ENCODE data around the gene CLIC4. TPM values are rescaled to one million over a fixed set of nuclear protein-coding genes. Genes with fewer than 3 reads are reported as not detected.
"Not testable (repeated sequence)": the region's sequence is repeated elsewhere in the genome, so short reads cannot be mapped to it uniquely, and the experiment has no call there.

CLIC4 gene
- polyA plus RNA-seq, 3 donors = 184 to 211 (median 185) TPM

DNA sequence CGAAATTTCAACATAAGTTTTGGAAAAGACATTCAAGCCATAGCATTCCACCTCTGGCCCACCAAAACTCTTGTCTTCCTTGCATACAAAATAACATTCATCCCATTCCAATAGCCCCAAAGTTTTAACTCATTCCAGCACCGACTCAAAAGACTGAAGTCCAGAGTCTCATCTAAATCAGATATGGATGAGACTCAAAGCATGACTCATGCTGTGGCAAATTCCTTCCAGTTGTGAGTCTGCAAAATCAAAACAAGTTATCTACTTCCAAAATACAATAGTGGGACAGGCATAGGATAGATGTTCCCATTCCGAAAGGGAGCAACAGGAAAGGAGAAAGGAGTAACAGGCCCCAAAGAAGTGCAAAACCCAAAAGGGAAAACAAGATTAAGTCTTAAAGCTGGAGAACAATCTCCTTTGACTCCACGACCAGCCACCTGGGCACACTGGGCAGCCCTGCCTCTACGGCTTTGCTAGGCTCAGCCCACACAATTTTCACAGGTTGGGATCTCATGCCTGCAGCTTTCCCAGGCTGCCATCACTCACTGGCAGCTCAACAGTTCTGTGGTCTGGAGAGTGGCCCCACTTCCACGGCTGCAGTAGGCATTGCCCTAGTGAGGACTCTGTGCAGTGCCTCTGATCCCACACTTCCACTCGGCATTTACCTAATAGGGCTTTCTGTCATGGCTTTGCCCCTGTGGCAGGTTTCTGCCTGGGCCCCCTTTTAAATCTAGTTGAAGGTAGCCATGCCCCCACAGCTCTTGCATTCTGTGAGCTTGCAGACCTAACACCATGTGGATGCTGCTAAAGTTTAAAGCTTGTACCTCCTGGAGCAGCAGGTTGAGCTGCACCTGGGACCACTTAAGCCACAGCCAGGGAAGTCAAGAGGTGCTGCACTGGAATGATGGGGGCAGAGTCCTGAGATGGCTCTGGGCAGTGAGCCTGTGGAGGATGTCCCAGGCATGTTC lies 133.8 kb downstream of the CLIC4 start:
- DNase-seq (ENCODE audit: extremely low read depth in 1 of 11, low read depth in 9 of 11, low spot score in 4 of 11) = no peak

DNA sequence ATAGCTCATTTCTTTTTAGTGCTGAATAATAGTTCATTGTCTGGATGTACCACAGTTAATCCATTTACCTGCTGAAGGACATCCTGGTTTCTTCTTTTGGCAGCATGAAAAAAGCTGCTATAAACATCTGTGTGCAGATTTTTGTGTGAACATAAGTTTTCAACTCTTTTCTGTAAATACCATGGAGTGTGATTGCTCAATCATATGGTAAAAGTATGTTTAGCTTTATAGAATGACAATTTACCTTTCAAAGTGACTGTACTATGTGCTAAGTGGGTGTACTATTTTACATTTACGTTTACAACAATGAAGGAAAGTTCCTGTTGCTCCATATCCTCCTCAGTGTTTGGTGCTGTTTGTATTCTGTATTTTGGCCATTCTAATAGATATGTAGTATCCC lies 135.8 kb downstream of the CLIC4 start:
- no peak for DNase-seq (ENCODE audit: extremely low read depth in 1 of 11, low read depth in 9 of 11, low spot score in 4 of 11)

- no peak for DNase-seq (ENCODE audit: extremely low read depth in 1 of 11, low read depth in 9 of 11, low spot score in 4 of 11)
Measured at GRCh38 chr1:24884751-24885150, 139.5 kb downstream of the CLIC4 start.

GRCh38 chr1:24886241-24886640 lies 141.0 kb downstream of the CLIC4 start:
- DNase-seq (ENCODE audit: extremely low read depth in 1 of 11, low read depth in 9 of 11, low spot score in 4 of 11) = no peak

- no peak for DNase-seq (ENCODE audit: extremely low read depth in 1 of 11, low read depth in 9 of 11, low spot score in 4 of 11)
Measured at GRCh38 chr1:24888061-24888970, 143.1 kb downstream of the CLIC4 start.

GRCh38 chr1:24888971-24889676 lies 143.9 kb downstream of the CLIC4 start:
- DNase-seq (ENCODE audit: extremely low read depth in 1 of 11, low read depth in 9 of 11, low spot score in 4 of 11) = no peak

DNA sequence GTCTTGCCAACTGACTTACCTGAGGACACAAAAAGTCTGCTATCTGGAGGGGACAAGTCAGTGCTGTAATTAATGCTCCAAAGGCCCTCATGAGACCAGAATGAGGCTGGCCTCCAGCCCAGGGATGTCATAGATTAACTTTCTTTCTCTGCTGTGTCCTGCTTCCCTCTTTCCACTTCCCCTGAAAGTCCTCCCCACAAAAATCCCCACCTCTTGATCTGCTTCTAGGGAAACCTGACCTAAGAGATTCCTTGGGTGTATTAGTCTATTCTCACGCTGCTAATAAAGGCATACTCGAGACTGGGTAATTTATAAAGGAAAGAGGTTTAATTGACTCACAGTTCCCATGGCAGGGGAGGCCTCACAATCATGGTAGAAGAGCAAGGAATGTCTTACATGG lies 145.6 kb downstream of the CLIC4 start:
- no peak for DNase-seq (ENCODE audit: extremely low read depth in 1 of 11, low read depth in 9 of 11, low spot score in 4 of 11)

GRCh38 chr1:24891367-24891766 lies 146.1 kb downstream of the CLIC4 start:
- not testable (repeated sequence) for DNase-seq (ENCODE audit: extremely low read depth in 1 of 11, low read depth in 9 of 11, low spot score in 4 of 11)

DNA sequence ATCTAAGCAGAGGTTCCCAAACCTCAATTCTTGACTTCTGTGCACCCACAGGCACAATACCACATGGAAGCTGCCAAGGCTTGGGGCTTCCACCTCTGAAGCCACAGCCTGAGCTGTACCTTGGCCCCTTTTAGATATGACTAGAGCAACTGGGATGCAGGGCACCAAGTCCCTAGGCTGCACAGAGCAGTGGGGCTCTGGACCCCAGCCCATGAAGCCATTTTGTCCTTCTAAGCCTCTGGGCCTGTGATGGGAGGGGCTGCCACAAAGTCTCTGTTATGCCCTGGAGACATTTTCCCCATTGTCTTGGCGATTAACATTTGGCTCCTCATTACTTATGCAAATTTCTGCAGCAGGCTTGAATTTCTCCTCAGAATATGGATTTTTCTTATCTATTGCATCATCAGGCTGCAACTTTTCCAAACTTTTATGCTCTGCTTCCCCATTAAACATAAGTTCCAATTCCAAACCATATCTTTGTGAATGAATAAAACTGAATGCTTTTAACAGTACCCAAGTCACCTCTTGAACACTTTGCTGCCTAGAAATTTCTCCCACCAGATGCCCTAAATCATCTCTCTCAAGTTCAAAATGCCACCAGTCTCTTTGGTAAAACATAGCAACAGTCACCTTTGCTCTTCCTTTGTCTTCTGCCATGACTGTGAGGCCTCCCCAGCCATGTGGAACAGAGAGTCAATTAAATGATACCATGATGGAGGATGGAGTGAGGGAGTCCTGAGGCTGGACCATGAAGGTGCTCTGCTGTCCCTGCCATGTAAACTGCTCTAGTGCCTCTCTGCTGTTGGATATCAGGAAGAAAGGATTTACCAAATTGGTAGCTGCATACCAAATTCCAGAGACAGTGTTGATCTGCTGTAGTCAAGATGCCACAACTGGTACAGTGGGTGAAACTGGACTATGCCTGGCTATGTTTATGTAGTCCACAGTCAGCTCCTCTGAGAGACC lies 147.2 kb downstream of the CLIC4 start:
- DNase-seq (ENCODE audit: extremely low read depth in 1 of 11, low read depth in 9 of 11, low spot score in 4 of 11) = no peak

DNA sequence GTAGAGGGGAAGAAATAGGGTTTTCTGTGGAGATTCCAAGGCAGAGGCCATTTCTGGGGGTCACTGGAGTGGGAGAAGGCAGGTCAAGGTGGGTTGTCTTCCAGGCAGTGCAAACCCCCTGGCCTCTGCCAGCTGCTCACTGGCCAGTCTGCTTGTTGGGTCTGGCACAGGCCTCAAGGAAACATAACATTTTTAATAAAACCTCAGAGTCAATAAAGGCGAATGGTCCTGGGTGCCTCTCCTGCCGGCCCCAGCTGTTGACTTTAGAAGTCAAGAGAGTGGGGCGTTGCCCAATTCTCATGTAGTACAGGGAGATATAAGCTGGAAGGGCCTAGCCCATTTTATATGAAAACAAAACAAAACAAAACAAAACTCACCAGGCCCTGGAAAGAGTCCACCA lies 148.2 kb downstream of the CLIC4 start:
- DNase-seq (ENCODE audit: extremely low read depth in 1 of 11, low read depth in 9 of 11, low spot score in 4 of 11) = no peak

Other genes starting within 250 kb of the CLIC4 start
- 10 to 100 TPM in 2 of 3 donors, 1 to 10 TPM in 1; 9.5 to 12.2 (median 10.8) TPM for gene RCAN3, start 242.6 kb upstream of the CLIC4 start, polyA plus RNA-seq (ENCODE audit: insufficient read length in 3 of 3)
- under 1 TPM; 0.39 to 0.85 (median 0.62) TPM for gene NCMAP, start 189.4 kb upstream of the CLIC4 start, polyA plus RNA-seq (ENCODE audit: insufficient read length in 3 of 3)
- 100 to 1,000 TPM; 132 to 184 (median 158) TPM for gene SRRM1, start 102.1 kb upstream of the CLIC4 start, polyA plus RNA-seq (ENCODE audit: insufficient read length in 3 of 3)
- gene RUNX3, start 184.8 kb downstream of the CLIC4 start, polyA plus RNA-seq (ENCODE audit: insufficient read length in 3 of 3) = under 1 TPM; 0.45 to 0.97 (median 0.60) TPM